Measurements from ENCODE around the gene ECM2.

The ECM2 gene

DNA sequence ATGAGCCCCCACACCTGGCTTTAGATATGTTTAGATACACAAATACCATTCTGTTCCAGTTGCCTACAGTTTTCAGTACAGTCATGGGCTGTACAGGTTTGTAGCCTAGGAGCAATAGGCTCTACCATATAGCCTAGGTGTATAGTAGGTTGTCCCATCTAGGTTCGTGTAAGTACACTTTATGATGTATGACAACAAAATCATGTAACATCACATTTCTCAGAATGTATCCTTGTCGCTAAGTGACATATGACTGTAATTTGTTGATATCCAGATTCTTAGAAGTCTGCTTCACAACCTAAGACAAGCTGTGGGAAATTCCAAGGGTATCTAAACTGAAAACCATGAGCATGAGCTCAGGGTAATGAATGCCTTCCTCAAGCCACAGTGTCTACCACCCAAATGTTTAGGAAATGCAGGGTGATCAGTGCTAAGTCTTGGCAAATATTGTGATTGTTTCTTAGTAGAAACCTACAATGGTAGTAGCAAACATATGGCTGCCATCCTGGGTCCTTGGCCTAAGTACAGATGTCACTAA lies 8.4 kb downstream of the ECM2 start:
- DNase-seq, result no peak

GRCh38 chr9:92525306-92525705 lies 10.5 kb downstream of the ECM2 start:
- no peak for DNase-seq

DNA sequence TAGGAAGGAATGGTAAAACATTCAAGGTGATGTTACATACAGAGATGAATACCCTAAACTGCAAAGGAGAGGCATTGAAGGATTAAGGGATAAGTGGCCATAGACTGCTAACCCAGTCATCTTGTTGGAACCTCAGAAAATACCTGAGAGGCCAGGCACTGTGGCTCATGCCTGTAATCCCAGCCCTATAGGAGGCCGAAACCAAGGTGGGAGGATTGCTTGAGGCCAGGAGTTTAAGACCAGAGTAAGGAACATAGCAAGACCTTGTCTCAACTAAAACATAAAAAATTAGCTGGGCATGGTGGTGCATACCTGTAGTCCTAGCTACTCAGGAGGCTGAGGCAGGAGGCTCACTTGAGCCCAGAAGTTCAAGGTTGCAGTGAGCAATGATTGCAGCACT lies 10.9 kb downstream of the ECM2 start:
- DNase-seq, result no peak

- DNase-seq, result no peak
These were observed 12.5 kb downstream of the ECM2 start for GRCh38 chr9:92522983-92523970.

DNA sequence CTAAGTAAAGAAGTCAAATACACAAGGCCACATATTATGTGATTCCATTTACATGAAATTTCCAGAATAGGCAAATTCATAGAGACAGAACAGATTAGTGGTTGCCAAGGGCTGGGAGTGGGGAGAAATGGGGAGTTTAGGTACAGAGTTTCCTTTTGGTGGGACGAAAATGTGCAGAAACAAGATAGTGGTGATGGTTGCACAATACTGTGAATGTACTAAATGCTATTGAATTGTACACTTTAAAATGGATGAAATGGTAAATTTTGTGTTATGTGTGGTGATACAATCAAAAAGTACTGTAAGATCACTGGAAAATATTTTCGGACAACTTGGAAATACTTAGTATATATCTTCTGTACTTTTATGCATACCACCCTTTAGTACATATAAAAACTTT lies 15.0 kb downstream of the ECM2 start:
- DNase-seq, result no peak

DNA sequence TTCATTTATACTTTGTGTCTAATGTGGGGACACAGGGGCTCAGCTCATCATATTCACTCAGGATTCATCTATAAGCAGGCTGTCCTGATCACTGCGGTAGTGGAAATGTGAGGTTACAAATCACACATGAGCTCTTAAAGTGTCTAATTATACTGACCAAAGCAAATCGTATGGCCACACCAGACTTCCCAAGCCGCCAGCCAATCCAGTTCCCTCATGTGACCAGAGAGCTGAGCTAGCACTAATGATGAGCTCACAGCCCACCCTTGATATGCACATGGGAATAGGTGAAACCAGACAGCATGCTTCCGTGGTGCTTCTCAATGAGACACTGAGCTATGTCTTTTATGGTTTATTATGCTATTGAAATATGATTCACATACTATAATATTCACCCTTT lies 17.6 kb downstream of the ECM2 start:
- DNase-seq, result no peak

- no peak for DNase-seq
These were observed 18.7 kb downstream of the ECM2 start for GRCh38 chr9:92517046-92517445.

DNA sequence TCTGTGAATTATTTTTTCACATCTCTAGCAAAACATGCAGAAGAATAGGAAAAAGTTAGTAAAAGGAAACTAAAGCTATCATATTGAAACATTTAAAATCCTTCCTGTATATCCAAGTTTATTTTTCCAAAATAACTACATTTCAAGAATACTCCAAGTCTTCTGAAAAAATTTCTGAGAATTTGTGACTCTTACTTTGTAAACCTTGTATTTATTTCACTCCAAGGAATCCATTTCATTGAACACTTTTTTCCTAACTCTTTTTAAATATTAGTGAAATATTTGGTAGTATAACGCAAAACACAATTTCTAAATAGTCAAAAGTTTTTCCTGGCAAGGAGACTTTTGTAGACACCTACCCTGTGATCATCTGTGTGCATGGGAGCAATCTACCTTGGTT lies 19.3 kb downstream of the ECM2 start:
- DNase-seq, result no peak

- no peak for DNase-seq
These were observed 21.2 kb downstream of the ECM2 start for GRCh38 chr9:92514635-92515034.

DNA sequence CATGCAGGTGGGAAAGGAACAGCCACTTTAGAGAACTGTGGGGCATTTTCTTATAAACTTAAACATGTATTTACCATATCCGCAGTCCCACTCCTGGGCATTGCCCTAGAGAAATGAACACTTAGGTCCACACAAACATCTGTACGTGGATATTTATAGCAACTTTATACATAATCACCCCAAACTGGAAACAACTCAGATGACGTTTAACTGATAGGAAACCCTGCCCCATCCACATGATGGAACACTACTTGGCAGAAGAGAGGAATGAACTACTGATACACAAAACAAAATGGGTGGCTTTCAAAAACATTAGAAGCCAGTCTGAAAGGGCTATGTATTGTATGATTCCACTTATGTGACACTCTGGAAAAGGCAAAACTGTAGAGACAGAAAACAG lies 22.4 kb downstream of the ECM2 start:
- DNase-seq, result no peak

- DNase-seq, result no peak
These were observed 23.2 kb downstream of the ECM2 start for GRCh38 chr9:92512622-92513021.

GRCh38 chr9:92510747-92511146 lies 25.0 kb downstream of the ECM2 start:
- no peak for DNase-seq

DNA sequence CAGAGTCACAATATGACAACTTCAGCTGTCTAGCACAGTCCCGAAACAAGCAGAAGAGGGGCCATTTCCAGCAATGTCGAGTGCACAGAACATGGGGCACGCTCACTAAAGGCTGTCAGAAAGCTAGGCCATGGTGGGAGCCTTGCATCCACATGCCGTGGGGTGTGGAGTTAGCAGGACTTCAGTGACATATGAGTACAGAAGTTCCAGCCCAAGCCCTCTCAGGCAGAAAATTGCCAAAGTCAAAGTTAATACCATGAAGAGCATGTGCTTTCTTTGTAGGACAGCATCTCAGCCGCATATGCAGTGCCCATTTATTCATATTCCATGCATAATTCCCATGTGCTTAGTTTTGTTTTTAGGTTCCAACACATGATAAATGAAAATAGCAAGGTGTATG lies 26.7 kb downstream of the ECM2 start:
- DNase-seq, result no peak

- DNase-seq, result no peak
These were observed 27.6 kb downstream of the ECM2 start for GRCh38 chr9:92508018-92508820.

- DNase-seq, result no peak
These were observed 28.3 kb downstream of the ECM2 start for GRCh38 chr9:92507496-92507895.

DNA sequence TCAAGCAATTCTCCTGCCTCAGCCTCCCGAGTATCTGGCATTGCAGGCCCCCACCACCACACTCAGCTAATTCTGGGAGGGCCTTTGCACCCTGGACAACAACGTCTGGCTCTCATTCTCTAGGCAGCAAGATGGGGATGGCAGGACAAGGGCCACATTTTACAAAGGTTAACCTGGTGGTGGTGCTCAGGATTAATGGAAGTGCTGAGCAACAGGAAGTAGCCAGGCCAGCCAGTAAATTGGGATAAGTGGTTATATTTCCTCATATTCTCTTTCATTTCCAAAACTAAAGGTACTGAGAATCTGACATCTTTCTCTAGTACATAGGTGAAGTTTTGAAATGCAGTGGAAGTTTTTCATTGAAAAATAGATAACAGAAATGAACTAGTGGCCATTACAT lies 28.8 kb downstream of the ECM2 start:
- DNase-seq, result no peak

DNA sequence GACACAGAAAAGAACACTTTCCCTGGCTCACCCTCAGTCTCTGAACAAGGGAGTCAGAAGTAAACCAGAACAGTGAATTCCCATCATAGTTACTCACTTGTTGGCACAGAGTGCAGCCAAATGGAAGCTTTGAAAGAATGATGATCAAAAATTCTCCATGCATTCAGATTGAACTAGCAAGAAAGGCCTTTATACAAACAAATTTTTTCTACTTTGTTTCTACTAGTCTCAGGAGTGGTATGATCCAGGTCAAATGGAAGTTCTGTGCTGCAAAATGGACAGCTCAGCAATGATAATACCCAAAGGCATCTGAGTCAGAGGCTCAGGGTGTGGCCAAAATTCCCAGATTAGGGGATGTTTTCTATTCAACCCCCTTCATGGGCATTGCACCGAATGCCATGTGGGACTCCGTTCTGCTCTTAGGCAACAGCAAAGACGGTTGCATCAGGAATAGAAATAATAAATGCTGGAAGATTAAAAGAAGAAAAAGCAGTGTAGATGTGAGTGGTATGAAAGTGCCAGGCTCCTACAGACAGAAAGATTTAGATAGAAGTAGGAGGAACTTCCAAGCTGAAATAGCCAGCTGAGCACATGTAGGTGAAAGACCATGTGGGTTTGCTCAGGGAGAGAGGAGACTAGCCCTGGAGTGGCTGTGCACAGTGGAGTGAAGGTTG lies 29.5 kb downstream of the ECM2 start:
- no peak for DNase-seq

- no peak for DNase-seq
These were observed 30.9 kb downstream of the ECM2 start for GRCh38 chr9:92504881-92505280.

- DNase-seq, result no peak
These were observed 32.6 kb downstream of the ECM2 start for GRCh38 chr9:92503156-92503555.

GRCh38 chr9:92501671-92502393 lies 34.0 kb downstream of the ECM2 start:
- no peak for DNase-seq

- DNase-seq, result no peak
These were observed 35.1 kb downstream of the ECM2 start for GRCh38 chr9:92500725-92501124.

GRCh38 chr9:92499701-92500100 lies 36.1 kb downstream of the ECM2 start:
- no peak for DNase-seq

Data from NCI-H446 (cell line).